Trophoblast cell (in vitro differentiated cells and primary cell): ENCODE measurements around the gene R3HCC1L.

Experiments used
- DNase-seq, 2 donors: peaks; one replicate each; pipeline ENCODE4 v3.0.0-alpha.2; 2016
- H2AFZ ChIP-seq: 2 replicates; pipeline ENCODE4 v1.6.1; 2013; ENCODE audit warnings: low read length, moderate library complexity, mild to moderate bottlenecking; ENCODE audit not compliant: insufficient read depth, poor library complexity
- H2AK5ac ChIP-seq: 2 replicates; pipeline ENCODE4 v1.6.1; 2013; ENCODE audit warnings: mild to moderate bottlenecking, low read length
- H2BK120ac ChIP-seq: 2 replicates; pipeline ENCODE4 v1.6.1; 2013; ENCODE audit warnings: low read length, mild to moderate bottlenecking, moderate library complexity; ENCODE audit not compliant: insufficient read depth, poor library complexity
- H2BK12ac ChIP-seq: 2 replicates; pipeline ENCODE4 v1.6.1; 2013; ENCODE audit warnings: mild to moderate bottlenecking, low read length, moderate library complexity
- H2BK5ac ChIP-seq: 2 replicates; pipeline ENCODE4 v1.6.1; 2013; ENCODE audit warnings: low read length, low read depth, moderate library complexity, mild to moderate bottlenecking; ENCODE audit not compliant: poor library complexity
- H3K14ac ChIP-seq: 2 replicates; pipeline ENCODE4 v1.6.1; 2013; ENCODE audit warnings: mild to moderate bottlenecking, low read length
- H3K18ac ChIP-seq: 2 replicates; pipeline ENCODE4 v1.6.1; 2013; ENCODE audit warnings: mild to moderate bottlenecking, low read length
- H3K23ac ChIP-seq: 2 replicates; pipeline ENCODE4 v1.6.1; 2013; ENCODE audit warnings: low read length
- H3K27ac ChIP-seq: 2 replicates; pipeline ENCODE4 v1.5.1; 2013; ENCODE audit warnings: low read depth, mild to moderate bottlenecking, inconsistent platforms, low read length, moderate library complexity
- H3K27me3 ChIP-seq: 2 replicates; pipeline ENCODE4 v1.6.1; 2013; ENCODE audit warnings: inconsistent platforms, mild to moderate bottlenecking, low read length, moderate library complexity; ENCODE audit not compliant: insufficient read depth
- H3K36me3 ChIP-seq, 2 experiments: 1 replicate in 1 of 2; 2 replicates in 1 of 2; pipeline ENCODE4 v1.6.1; 2013; ENCODE audit warnings: low read length in 2 of 2, mild to moderate bottlenecking in 2 of 2, moderate library complexity in 1 of 2; ENCODE audit not compliant: insufficient read depth in 2 of 2, control insufficient read depth in 1 of 2
- H3K4ac ChIP-seq: 2 replicates; pipeline ENCODE4 v1.6.1; 2013; ENCODE audit warnings: low read depth, mild to moderate bottlenecking, low read length, moderate library complexity
- H3K4me1 ChIP-seq, 2 experiments: 1 replicate in 1 of 2; 2 replicates in 1 of 2; pipeline ENCODE4 v1.6.1; 2013; ENCODE audit warnings: low read length in 2 of 2, mild to moderate bottlenecking in 2 of 2, moderate library complexity in 1 of 2; ENCODE audit not compliant: insufficient read depth in 2 of 2, control insufficient read depth in 1 of 2
- H3K4me2 ChIP-seq: 2 replicates; pipeline ENCODE4 v1.6.1; 2013; ENCODE audit warnings: inconsistent platforms, mild to moderate bottlenecking, low read length, moderate library complexity
- H3K4me3 ChIP-seq: 2 replicates; pipeline ENCODE4 v1.5.1; 2013; ENCODE audit warnings: mild to moderate bottlenecking, low read depth, low read length, inconsistent platforms
- H3K79me1 ChIP-seq: one replicate; pipeline ENCODE4 v1.6.1; 2013; ENCODE audit warnings: low read length
- H3K79me2 ChIP-seq: 2 replicates; pipeline ENCODE4 v1.6.1; 2013; ENCODE audit warnings: low read length, mild to moderate bottlenecking; ENCODE audit not compliant: control insufficient read depth, insufficient read depth, poor library complexity
- H3K9ac ChIP-seq: 2 replicates; pipeline ENCODE4 v1.6.1; 2013; ENCODE audit warnings: mild to moderate bottlenecking, low read length
- H3K9me3 ChIP-seq: 2 replicates; pipeline ENCODE4 v1.6.1; 2013; ENCODE audit warnings: low read depth, mild to moderate bottlenecking, control low read depth, inconsistent platforms, low read length; ENCODE audit not compliant: insufficient read depth
- H4K12ac ChIP-seq: 2 replicates; pipeline ENCODE4 v1.6.1; 2013; ENCODE audit warnings: low read depth, mild to moderate bottlenecking, low read length, moderate library complexity
- H4K8ac ChIP-seq: 2 replicates; pipeline ENCODE4 v1.6.1; 2013; ENCODE audit warnings: low read depth, mild to moderate bottlenecking, low read length, moderate library complexity
- H4K91ac ChIP-seq: one replicate; pipeline ENCODE4 v1.6.1; 2013; ENCODE audit warnings: low read depth, mild to moderate bottlenecking, low read length, moderate library complexity
- WGBS: extraction: QIAGEN DNeasy Blood & Tissue Kit; methylation state at CpG from one replicate; pipeline ENCODE4 v1.1.7; 2013; ENCODE audit warnings: missing lambda C conversion rate; ENCODE audit not compliant: insufficient read length, insufficient coverage; ENCODE audit errors: extremely low coverage; 5-methylcytosine and 5-hydroxymethylcytosine counted together

The R3HCC1L gene

GRCh38 chr10:98115031-98115787 lies 19.2 kb upstream of the R3HCC1L start:
- H3K79me2 ChIP-seq, result no peaks in the 10 kb centered on the region
- H2AK5ac ChIP-seq, result no peak overlapping the region
- H3K4ac ChIP-seq, result no peak overlapping the region
- no peak overlapping the region for H3K14ac ChIP-seq
- no peak overlapping the region for H2AFZ ChIP-seq
- H4K91ac ChIP-seq, result no peak overlapping the region
- no peak overlapping the region for H2BK120ac ChIP-seq
- no peak overlapping the region for H3K4me3 ChIP-seq
- H4K8ac ChIP-seq, result no peak overlapping the region
- H3K9ac ChIP-seq, result no peak overlapping the region
- H3K36me3 ChIP-seq, result no peaks in the 10 kb centered on the region
- no peak for DNase-seq
- WGBS, result no CpG with 5 or more reads among the region's 10 CpGs
- no peak overlapping the region for H4K12ac ChIP-seq
- no peaks in the 10 kb centered on the region for H3K27me3 ChIP-seq
- H2BK12ac ChIP-seq, result no peak overlapping the region
- H3K4me2 ChIP-seq, result no peak overlapping the region
- H3K27ac ChIP-seq, result no peak overlapping the region
- H3K23ac ChIP-seq, result no peak overlapping the region
- no peaks in the 10 kb centered on the region for H3K79me1 ChIP-seq
- no peaks in the 10 kb centered on the region for H3K4me1 ChIP-seq
- no peak overlapping the region for H3K18ac ChIP-seq
- H2BK5ac ChIP-seq, result no peak overlapping the region
- H3K9me3 ChIP-seq, result no peaks in the 10 kb centered on the region

- H2BK120ac ChIP-seq, result no peak overlapping the region
- H3K27ac ChIP-seq, result no peak overlapping the region
- H3K4ac ChIP-seq, result no peak overlapping the region
- no peak overlapping the region for H4K8ac ChIP-seq
- H2BK5ac ChIP-seq, result no peak overlapping the region
- H3K36me3 ChIP-seq, result no peaks in the 10 kb centered on the region
- H4K12ac ChIP-seq, result no peak overlapping the region
- H3K4me2 ChIP-seq, result no peak overlapping the region
- no peaks in the 10 kb centered on the region for H3K4me1 ChIP-seq
- H3K79me2 ChIP-seq, result no peaks in the 10 kb centered on the region
- WGBS, result no CpG with 5 or more reads among the region's 4 CpGs
- H3K4me3 ChIP-seq, result no peak overlapping the region
- no peak overlapping the region for H2AK5ac ChIP-seq
- H3K9me3 ChIP-seq, result peaks cover 2% of the 10 kb centered on the region
- H3K14ac ChIP-seq, result no peak overlapping the region
- H2AFZ ChIP-seq, result no peak overlapping the region
- no peak overlapping the region for H3K23ac ChIP-seq
- no peaks in the 10 kb centered on the region for H3K27me3 ChIP-seq
- H3K79me1 ChIP-seq, result no peaks in the 10 kb centered on the region
- H4K91ac ChIP-seq, result no peak overlapping the region
- no peak for DNase-seq
- no peak overlapping the region for H3K18ac ChIP-seq
- H3K9ac ChIP-seq, result no peak overlapping the region
- no peak overlapping the region for H2BK12ac ChIP-seq
Observed at GRCh38 chr10:98119891-98120290, 14.6 kb upstream of the R3HCC1L start.

GRCh38 chr10:98125940-98126631 lies 8.4 kb upstream of the R3HCC1L start:
- Histone ChIP-seq H3K9me3 (peaks cover 4% of the 10 kb centered on the region), H3K4me3 (no peak overlapping the region), H4K8ac (no peak overlapping the region), H4K12ac (no peak overlapping the region), H3K27me3 (no peaks in the 10 kb centered on the region), H3K4me1 (no peaks in the 10 kb centered on the region), H3K36me3 (no peaks in the 10 kb centered on the region), H2AFZ (no peak overlapping the region), H3K27ac (no peak overlapping the region), H3K4ac (no peak overlapping the region), H2AK5ac (no peak overlapping the region), H3K14ac (no peak overlapping the region), H4K91ac (no peak overlapping the region), H3K4me2 (no peak overlapping the region), H2BK5ac (no peak overlapping the region), H3K79me1 (no peaks in the 10 kb centered on the region), H2BK12ac (no peak overlapping the region), H3K79me2 (no peaks in the 10 kb centered on the region), H2BK120ac (no peak overlapping the region), H3K23ac (no peak overlapping the region), H3K9ac (no peak overlapping the region), H3K18ac (no peak overlapping the region)
- no CpG with 5 or more reads among the region's 6 CpGs for WGBS
- no peak for DNase-seq

GRCh38 chr10:98128802-98129201 lies 5.7 kb upstream of the R3HCC1L start:
- H2BK5ac ChIP-seq, result no peak overlapping the region
- H3K27ac ChIP-seq, result no peak overlapping the region
- no peak overlapping the region for H2AFZ ChIP-seq
- H3K23ac ChIP-seq, result no peak overlapping the region
- H2BK12ac ChIP-seq, result no peak overlapping the region
- H3K4me3 ChIP-seq, result no peak overlapping the region
- no peaks in the 10 kb centered on the region for H3K27me3 ChIP-seq
- no peak overlapping the region for H4K8ac ChIP-seq
- no CpG with 5 or more reads among the region's 6 CpGs for WGBS
- H2BK120ac ChIP-seq, result no peak overlapping the region
- peaks cover 5% of the 10 kb centered on the region for H3K9me3 ChIP-seq
- DNase-seq, result no peak
- no peak overlapping the region for H4K12ac ChIP-seq
- no peak overlapping the region for H3K4ac ChIP-seq
- H3K79me2 ChIP-seq, result no peaks in the 10 kb centered on the region
- no peak overlapping the region for H4K91ac ChIP-seq
- H3K4me1 ChIP-seq, result no peaks in the 10 kb centered on the region
- H3K9ac ChIP-seq, result no peak overlapping the region
- no peak overlapping the region for H2AK5ac ChIP-seq
- H3K36me3 ChIP-seq, result no peaks in the 10 kb centered on the region
- no peak overlapping the region for H3K18ac ChIP-seq
- H3K14ac ChIP-seq, result no peak overlapping the region
- no peaks in the 10 kb centered on the region for H3K79me1 ChIP-seq
- H3K4me2 ChIP-seq, result no peak overlapping the region
